Measurements from ENCODE around the gene TMEM208. TPM values are rescaled to one million over a fixed set of nuclear protein-coding genes. Genes with fewer than 3 reads are reported as not detected.

Gene TMEM208
- total RNA-seq, 2 experiments from 2014 or later: 46.5 to 48.6 TPM

GRCh38 chr16:67258161-67258835 lies 31.4 kb downstream of the TMEM208 start:
- DNase-seq: no peak
- H3K9me3 Mint-ChIP-seq: no peaks in the 10 kb centered on the region
- H3K4me1 Mint-ChIP-seq: no peaks in the 10 kb centered on the region
- no peak overlapping the region for H3K27ac Mint-ChIP-seq
- H3K36me3 Mint-ChIP-seq: peaks cover 15% of the 10 kb centered on the region
- H3K4me3 Mint-ChIP-seq: no peak overlapping the region
- peaks cover 11% of the 10 kb centered on the region for H3K27me3 Mint-ChIP-seq

GRCh38 chr16:67259705-67260104 lies 32.8 kb downstream of the TMEM208 start:
- no peaks in the 10 kb centered on the region for H3K9me3 Mint-ChIP-seq
- DNase-seq: no peak
- peaks cover 10% of the 10 kb centered on the region for H3K36me3 Mint-ChIP-seq
- H3K4me1 Mint-ChIP-seq: no peaks in the 10 kb centered on the region
- H3K27ac Mint-ChIP-seq: no peak overlapping the region
- no peak overlapping the region for H3K4me3 Mint-ChIP-seq
- H3K27me3 Mint-ChIP-seq: peaks cover 12% of the 10 kb centered on the region

GRCh38 chr16:67260426-67261063 lies 33.6 kb downstream of the TMEM208 start:
- Mint-ChIP-seq H3K36me3 (peaks cover 10% of the 10 kb centered on the region), H3K9me3 (no peaks in the 10 kb centered on the region), H3K4me1 (no peaks in the 10 kb centered on the region), H3K4me3 (no peak overlapping the region), H3K27ac (no peak overlapping the region), H3K27me3 (peaks cover 12% of the 10 kb centered on the region)
- DNase-seq: no peak

- Mint-ChIP-seq H3K36me3 (peaks cover 8% of the 10 kb centered on the region), H3K27ac (peak overlapping the region; percentile 17), H3K4me3 (no peak overlapping the region), H3K4me1 (no peaks in the 10 kb centered on the region), H3K27me3 (peaks cover 12% of the 10 kb centered on the region), H3K9me3 (no peaks in the 10 kb centered on the region)
- DNase-seq: no peak
Measured at GRCh38 chr16:67263201-67263600, 36.3 kb downstream of the TMEM208 start.

- H3K27ac Mint-ChIP-seq: no peak overlapping the region
- H3K36me3 Mint-ChIP-seq: peaks cover 8% of the 10 kb centered on the region
- no peaks in the 10 kb centered on the region for H3K9me3 Mint-ChIP-seq
- no peak overlapping the region for H3K4me3 Mint-ChIP-seq
- DNase-seq: no peak
- H3K27me3 Mint-ChIP-seq: peaks cover 12% of the 10 kb centered on the region
- no peaks in the 10 kb centered on the region for H3K4me1 Mint-ChIP-seq
Measured at GRCh38 chr16:67264277-67264676, 37.3 kb downstream of the TMEM208 start.

- H3K9me3 Mint-ChIP-seq: no peaks in the 10 kb centered on the region
- H3K36me3 Mint-ChIP-seq: peaks cover 6% of the 10 kb centered on the region
- H3K4me3 Mint-ChIP-seq: no peak overlapping the region
- no peak for DNase-seq
- peaks cover 8% of the 10 kb centered on the region for H3K27me3 Mint-ChIP-seq
- H3K4me1 Mint-ChIP-seq: no peaks in the 10 kb centered on the region
- no peak overlapping the region for H3K27ac Mint-ChIP-seq
Measured at GRCh38 chr16:67264866-67265265, 37.9 kb downstream of the TMEM208 start.

GRCh38 chr16:67265834-67266233 lies 38.9 kb downstream of the TMEM208 start:
- Mint-ChIP-seq H3K27ac (no peak overlapping the region), H3K4me1 (no peaks in the 10 kb centered on the region), H3K4me3 (no peak overlapping the region), H3K9me3 (no peaks in the 10 kb centered on the region), H3K36me3 (peaks cover 3% of the 10 kb centered on the region), H3K27me3 (peaks cover 4% of the 10 kb centered on the region)
- DNase-seq: no peak

GRCh38 chr16:67268136-67268579 lies 41.2 kb downstream of the TMEM208 start:
- Mint-ChIP-seq H3K27ac (no peak overlapping the region), H3K9me3 (no peaks in the 10 kb centered on the region), H3K4me3 (no peak overlapping the region), H3K36me3 (peaks cover 1% of the 10 kb centered on the region), H3K4me1 (no peaks in the 10 kb centered on the region), H3K27me3 (peaks cover 2% of the 10 kb centered on the region)
- no peak for DNase-seq

- Mint-ChIP-seq H3K27me3 (no peaks in the 10 kb centered on the region), H3K36me3 (peaks cover 1% of the 10 kb centered on the region), H3K4me3 (no peak overlapping the region), H3K9me3 (no peaks in the 10 kb centered on the region), H3K4me1 (no peaks in the 10 kb centered on the region), H3K27ac (no peak overlapping the region)
- DNase-seq: no peak
Measured at GRCh38 chr16:67269766-67270165, 42.8 kb downstream of the TMEM208 start.

- no peak overlapping the region for H3K27ac Mint-ChIP-seq
- no peaks in the 10 kb centered on the region for H3K27me3 Mint-ChIP-seq
- DNase-seq: no peak
- no peak overlapping the region for H3K4me3 Mint-ChIP-seq
- H3K9me3 Mint-ChIP-seq: no peaks in the 10 kb centered on the region
- H3K36me3 Mint-ChIP-seq: peaks cover 4% of the 10 kb centered on the region
- H3K4me1 Mint-ChIP-seq: no peaks in the 10 kb centered on the region
Measured at GRCh38 chr16:67270931-67271338, 44.0 kb downstream of the TMEM208 start.

- Mint-ChIP-seq H3K27ac (no peak overlapping the region), H3K4me1 (no peaks in the 10 kb centered on the region), H3K4me3 (no peak overlapping the region), H3K36me3 (peaks cover 7% of the 10 kb centered on the region), H3K27me3 (no peaks in the 10 kb centered on the region), H3K9me3 (no peaks in the 10 kb centered on the region)
- no peak for DNase-seq
Measured at GRCh38 chr16:67271446-67271845, 44.5 kb downstream of the TMEM208 start.

GRCh38 chr16:67275321-67275720 lies 48.4 kb downstream of the TMEM208 start:
- H3K36me3 Mint-ChIP-seq: peaks cover 17% of the 10 kb centered on the region
- H3K27me3 Mint-ChIP-seq: no peaks in the 10 kb centered on the region
- H3K27ac Mint-ChIP-seq: no peak overlapping the region
- H3K4me3 Mint-ChIP-seq: no peak overlapping the region
- DNase-seq: no peak
- H3K4me1 Mint-ChIP-seq: peaks cover 10% of the 10 kb centered on the region
- H3K9me3 Mint-ChIP-seq: no peaks in the 10 kb centered on the region

- Mint-ChIP-seq H3K4me1 (peaks cover 10% of the 10 kb centered on the region), H3K36me3 (peaks cover 18% of the 10 kb centered on the region), H3K27me3 (no peaks in the 10 kb centered on the region), H3K4me3 (peak overlapping the region; percentile 89), H3K27ac (peak overlapping the region; percentile 62), H3K9me3 (no peaks in the 10 kb centered on the region)
- peak; percentile 36 for DNase-seq
Measured at GRCh38 chr16:67277294-67277998, 50.5 kb downstream of the TMEM208 start.

GRCh38 chr16:67277999-67278772 lies 51.3 kb downstream of the TMEM208 start:
- no peaks in the 10 kb centered on the region for H3K9me3 Mint-ChIP-seq
- peaks cover 10% of the 10 kb centered on the region for H3K4me1 Mint-ChIP-seq
- H3K27ac Mint-ChIP-seq: peak overlapping the region; percentile 86
- H3K27me3 Mint-ChIP-seq: no peaks in the 10 kb centered on the region
- H3K4me3 Mint-ChIP-seq: peak overlapping the region; percentile 89
- peaks cover 18% of the 10 kb centered on the region for H3K36me3 Mint-ChIP-seq
- no peak for DNase-seq

Data from activated naive CD8-positive, alpha-beta T cell treated with anti-CD3 and anti-CD28 coated beads for 36 hours (primary cell).